HG03045 (cell line): ENCODE results near the gene CHPF.
A peak's percentile ranks its signal among the peaks of the same experiment; 100 is the strongest.

Source experiments
- ATAC-seq: cut with Tn5 transposase; IDR thresholded peaks from one replicate; pipeline ENCODE4 v1.9.1; 2021; ENCODE audit warnings: mild to moderate bottlenecking, moderate library complexity; ENCODE audit not compliant: unreplicated experiment

Gene CHPF

GRCh38 chr2:219553168-219553417 is 9.5 kb upstream of the CHPF start:
- ATAC-seq, result no peak

- ATAC-seq, result peak; percentile 90
Measured at GRCh38 chr2:219552382-219553167, 9.0 kb upstream of the CHPF start.

- peak; percentile 14 for ATAC-seq
Measured at GRCh38 chr2:219551441-219552381, 8.1 kb upstream of the CHPF start.

GRCh38 chr2:219549619-219550018 is 6.0 kb upstream of the CHPF start:
- no peak for ATAC-seq

- ATAC-seq, result no peak
Measured at GRCh38 chr2:219548990-219549389, 5.4 kb upstream of the CHPF start.

GRCh38 chr2:219547621-219548020 is 4.0 kb upstream of the CHPF start:
- ATAC-seq, result no peak

- no peak for ATAC-seq
Measured at GRCh38 chr2:219545943-219546352, 2.3 kb upstream of the CHPF start.

GRCh38 chr2:219545295-219545942 is 1.8 kb upstream of the CHPF start:
- ATAC-seq, result no peak

- ATAC-seq, result no peak
Measured at GRCh38 chr2:219544567-219544966, 958 bp upstream of the CHPF start.

GRCh38 chr2:219542931-219543595 is 546 bp downstream of the CHPF start:
- ATAC-seq, result peak; percentile 42

GRCh38 chr2:219541611-219542180 is 1.9 kb downstream of the CHPF start:
- peak; percentile 42 for ATAC-seq

- no peak for ATAC-seq
Measured at GRCh38 chr2:219540784-219541504, 2.7 kb downstream of the CHPF start.

- ATAC-seq, result no peak
Measured at GRCh38 chr2:219539926-219540678, 3.5 kb downstream of the CHPF start.

GRCh38 chr2:219538956-219539788 is 4.4 kb downstream of the CHPF start:
- no peak for ATAC-seq

GRCh38 chr2:219538504-219538951 is 5.1 kb downstream of the CHPF start:
- no peak for ATAC-seq

- ATAC-seq, result no peak
Measured at GRCh38 chr2:219537657-219538488, 5.7 kb downstream of the CHPF start.

- no peak for ATAC-seq
Measured at GRCh38 chr2:219536967-219537366, 6.6 kb downstream of the CHPF start.

- no peak for ATAC-seq
Measured at GRCh38 chr2:219536425-219536824, 7.2 kb downstream of the CHPF start.
